Body of pancreas (tissue), 4 donors: Measurements from ENCODE around the gene VWA8. TPM values are rescaled to one million over a fixed set of nuclear protein-coding genes. Genes with fewer than 3 reads are reported as not detected.
"Not testable (repeated sequence)": the region's sequence is repeated elsewhere in the genome, so short reads cannot be mapped to it uniquely, and the experiment has no call there.

Experiments used
- ATAC-seq: fragments of 150-250 bp; one replicate; pipeline ENCODE4 v1.9.1; 2016
- DNase-seq, 4 donors: peaks; one replicate each; pipeline ENCODE4 v3.0.0-alpha.2; 2019
- H3K27ac ChIP-seq, 4 donors: fragments of 200-600 bp; sonication (generic); 1 replicate in 3 of 4; 2 replicates in 1 of 4; pipeline versions ENCODE4 v1.5.1 to v1.6.1; 2016 to 2019; ENCODE audit warnings: mild to moderate bottlenecking in 1 of 4, mixed read lengths in 1 of 4, moderate library complexity in 1 of 4
- H3K27me3 ChIP-seq, 2 donors: fragments of 200-600 bp; sonication (generic); one replicate each; pipeline ENCODE4 v1.6.0; 2016; ENCODE audit warnings: mild to moderate bottlenecking in 1 of 2
- H3K36me3 ChIP-seq, 2 donors: fragments of 200-600 bp; sonication (generic); replicated peaks in 1 of 2; 2 replicates each; pipeline ENCODE4 v1.5.1; 2016; ENCODE audit warnings: low read depth in 2 of 2; ENCODE audit not compliant: insufficient read depth in 1 of 2
- H3K4me1 ChIP-seq: fragments of 200-600 bp; sonication (generic); one replicate; pipeline ENCODE4 v1.6.0; 2016
- H3K4me3 ChIP-seq, 2 donors: fragments of 200-600 bp; sonication (generic); 1 replicate in 1 of 2; 2 replicates in 1 of 2; pipeline ENCODE4 v1.5.1; 2016 to 2019
- H3K9me3 ChIP-seq, 3 donors: fragments of 200-600 bp; sonication (generic); 1 replicate in 2 of 3; 2 replicates in 1 of 3; pipeline ENCODE4 v1.5.1; 2016
- POLR2A ChIP-seq, 3 donors: fragments of 450-650 bp; IDR thresholded peaks; one replicate each; pipeline ENCODE4 v1.6.1; 2016; ENCODE audit warnings: antibody characterized with exemption in 3 of 3, mild to moderate bottlenecking in 2 of 3
- WGBS, 2 donors: methylation state at CpG; one replicate each; pipeline ENCODE4 v1.1.5; 2017; 5-methylcytosine and 5-hydroxymethylcytosine counted together
- intact Hi-C: fragments of 100-400 bp; cut with DNase I; formaldehyde crosslinking; loops from one replicate; pipeline ENCODE4 v1.15.1; 2023
- total RNA-seq, 2 donors: library from RNA; depleted of rRNA; stranded (reverse); fragments of >200 nt; gene quantifications; one replicate each; pipeline ENCODE4 v1.1.0, GENCODE V29; 2016
- TF ChIP-seq, protein P1 (sequence below), 7 experiments: fragments of 450-650 bp in 4 of 7; fragments of 200-600 bp in 3 of 7; sonication (generic) in 3 of 7; IDR thresholded peaks; one replicate each; pipeline ENCODE4 v1.5.1; 2016 to 2019; ENCODE audit warnings: antibody characterized with exemption in 7 of 7

VWA8 gene
- total RNA-seq, 2 donors from 2014 or later = 15.8 to 29.3 TPM

GRCh38 chr13:41746259-41746658 is 214.7 kb downstream of the VWA8 start:
- intact Hi-C loops = no loop called here
- ATAC-seq = no peak

DNA sequence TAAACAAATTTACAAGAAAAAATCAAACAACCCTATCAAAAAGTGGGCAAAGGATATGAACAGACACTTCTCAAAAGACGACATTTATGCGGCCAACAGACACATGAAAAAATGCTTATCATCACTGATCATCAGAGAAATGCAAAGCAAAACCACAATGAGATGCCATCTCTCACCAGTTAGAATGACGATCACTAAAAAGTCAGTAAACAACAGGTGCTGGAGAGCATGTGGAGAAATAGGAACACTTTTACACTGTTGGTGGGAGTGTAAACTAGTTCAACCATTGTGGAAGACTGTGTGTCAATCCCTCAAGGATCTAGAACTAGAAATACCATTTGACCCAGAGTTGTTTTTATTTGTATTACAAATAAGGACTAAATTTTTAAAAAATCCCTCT is 215.4 kb downstream of the VWA8 start:
- H3K27ac ChIP-seq = not testable (repeated sequence)

More at GRCh38 chr13:41746259-41746658, 214.7 kb downstream of the VWA8 start:
- Histone ChIP-seq H3K9me3 (no peaks in the 10 kb centered on the region), H3K4me1 (peaks cover 9% of the 10 kb centered on the region), H3K27ac (no peak overlapping the region), H3K36me3 (no peaks in the 10 kb centered on the region), H3K27me3 (no peaks in the 10 kb centered on the region), H3K4me3 (no peak overlapping the region)
- 77 to 83% methylated on average over 2 of the region's 2 CpGs for WGBS, 2 donors
- TF ChIP-seq POLR2A (IDR thresholded peaks at IDR 0.05) = no peak
- TF ChIP-seq, protein P1, sequence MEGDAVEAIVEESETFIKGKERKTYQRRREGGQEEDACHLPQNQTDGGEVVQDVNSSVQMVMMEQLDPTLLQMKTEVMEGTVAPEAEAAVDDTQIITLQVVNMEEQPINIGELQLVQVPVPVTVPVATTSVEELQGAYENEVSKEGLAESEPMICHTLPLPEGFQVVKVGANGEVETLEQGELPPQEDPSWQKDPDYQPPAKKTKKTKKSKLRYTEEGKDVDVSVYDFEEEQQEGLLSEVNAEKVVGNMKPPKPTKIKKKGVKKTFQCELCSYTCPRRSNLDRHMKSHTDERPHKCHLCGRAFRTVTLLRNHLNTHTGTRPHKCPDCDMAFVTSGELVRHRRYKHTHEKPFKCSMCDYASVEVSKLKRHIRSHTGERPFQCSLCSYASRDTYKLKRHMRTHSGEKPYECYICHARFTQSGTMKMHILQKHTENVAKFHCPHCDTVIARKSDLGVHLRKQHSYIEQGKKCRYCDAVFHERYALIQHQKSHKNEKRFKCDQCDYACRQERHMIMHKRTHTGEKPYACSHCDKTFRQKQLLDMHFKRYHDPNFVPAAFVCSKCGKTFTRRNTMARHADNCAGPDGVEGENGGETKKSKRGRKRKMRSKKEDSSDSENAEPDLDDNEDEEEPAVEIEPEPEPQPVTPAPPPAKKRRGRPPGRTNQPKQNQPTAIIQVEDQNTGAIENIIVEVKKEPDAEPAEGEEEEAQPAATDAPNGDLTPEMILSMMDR (IDR thresholded peaks at IDR 0.05) = no peak
- DNase-seq = no peak

GRCh38 chr13:41742917-41743552 is 217.9 kb downstream of the VWA8 start:
- Histone ChIP-seq H3K27me3 (no peaks in the 10 kb centered on the region), H3K9me3 (no peaks in the 10 kb centered on the region), H3K27ac (no peak overlapping the region), H3K36me3 (no peaks in the 10 kb centered on the region), H3K4me3 (no peak overlapping the region), H3K4me1 (peaks cover 6% of the 10 kb centered on the region)
- TF ChIP-seq, protein P1 (IDR thresholded peaks at IDR 0.05) = no peak
- no peak for TF ChIP-seq POLR2A (IDR thresholded peaks at IDR 0.05)
- 69 to 78% methylated on average over 4 of the region's 4 CpGs for WGBS, 2 donors
- ATAC-seq (no peak), DNase-seq (no peak)
- intact Hi-C loops = no loop called here

More for the DNA sequence above, 215.4 kb downstream of the VWA8 start:
- H3K4me1 ChIP-seq, H3K9me3 ChIP-seq, intact Hi-C loops, H3K4me3 ChIP-seq, H3K27me3 ChIP-seq, ATAC-seq, DNase-seq, H3K36me3 ChIP-seq: not testable (repeated sequence)
- WGBS, 2 donors = 82 to 92% methylated on average over 3 of the region's 3 CpGs

DNA sequence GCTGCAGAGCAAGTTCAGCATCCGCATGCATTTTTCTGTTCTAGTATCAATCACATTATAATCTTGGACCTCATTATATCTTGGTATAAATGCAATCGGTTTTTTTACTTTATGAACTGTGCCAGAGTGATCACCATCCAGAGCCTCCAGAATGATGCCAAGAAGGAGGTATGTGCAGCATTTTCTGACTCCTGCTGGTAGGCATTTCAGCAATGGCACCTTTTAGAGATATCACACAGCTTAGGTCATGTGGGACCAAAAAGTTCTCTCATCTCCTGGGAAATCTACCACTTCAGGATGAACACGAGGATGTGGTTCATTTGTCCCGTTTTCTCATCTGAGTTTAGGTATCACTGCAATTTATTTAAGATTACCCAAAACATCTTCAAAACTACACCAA is 220.4 kb downstream of the VWA8 start:
- 89 to 90% methylated on average over 4 of the region's 4 CpGs for WGBS, 2 donors
- H3K27me3 ChIP-seq = no peaks in the 10 kb centered on the region
- DNase-seq = no peak
- H3K4me1 ChIP-seq = peaks cover 6% of the 10 kb centered on the region
- H3K4me3 ChIP-seq = no peak overlapping the region
- no peak overlapping the region for H3K27ac ChIP-seq
- no peak for TF ChIP-seq POLR2A (IDR thresholded peaks at IDR 0.05)
- TF ChIP-seq, protein P1 (IDR thresholded peaks at IDR 0.05) = no peak
- no peaks in the 10 kb centered on the region for H3K36me3 ChIP-seq
- intact Hi-C loops = no loop called here
- H3K9me3 ChIP-seq = no peaks in the 10 kb centered on the region
- ATAC-seq = no peak

DNA sequence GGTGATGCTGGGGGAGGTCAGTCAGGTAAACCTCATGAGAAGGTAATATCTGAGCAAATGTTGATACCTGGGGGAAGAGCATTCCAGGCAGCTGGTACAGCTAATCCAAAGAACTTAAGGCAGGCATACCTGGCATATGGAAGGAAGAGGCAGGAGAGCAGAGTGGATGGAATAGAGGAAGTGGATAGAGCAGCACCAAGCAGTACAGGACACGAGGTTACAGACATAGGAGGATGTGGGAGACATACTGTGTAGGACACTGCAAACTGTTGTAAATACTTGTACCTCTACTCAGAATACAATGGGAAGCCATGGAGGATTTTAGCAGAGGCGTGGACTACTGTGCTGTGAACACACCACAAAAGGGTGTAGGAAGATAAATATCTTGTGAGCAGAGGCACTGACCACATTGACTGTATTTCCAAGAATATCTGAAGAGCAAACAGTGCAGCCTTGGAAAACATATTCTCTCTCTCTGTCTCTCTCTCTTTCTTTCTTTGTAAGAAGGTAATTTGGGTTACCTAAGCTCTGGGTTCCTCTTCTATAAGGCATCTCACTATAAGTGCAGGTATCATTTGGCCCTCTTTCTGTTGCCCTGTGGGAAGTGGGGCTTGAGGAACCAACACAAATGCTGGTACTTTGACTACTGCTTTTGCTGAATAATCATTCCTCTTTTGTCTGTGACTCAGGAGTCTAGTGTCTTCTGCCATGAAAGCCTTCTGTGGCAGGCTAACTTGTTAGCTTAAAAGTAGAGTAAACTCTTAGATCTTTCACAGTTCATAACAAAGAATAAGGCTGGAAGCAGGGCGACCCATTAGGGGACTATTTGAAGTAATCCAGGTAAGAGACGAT is 238.0 kb downstream of the VWA8 start:
- TF ChIP-seq, protein P1 (IDR thresholded peaks at IDR 0.05) = no peak
- no peak for TF ChIP-seq POLR2A (IDR thresholded peaks at IDR 0.05)
- intact Hi-C loops = no loop called here

More for the DNA sequence above, 238.0 kb downstream of the VWA8 start:
- H3K27ac ChIP-seq = no peak overlapping the region
- H3K36me3 ChIP-seq = no peaks in the 10 kb centered on the region
- H3K4me1 ChIP-seq = no peaks in the 10 kb centered on the region
- H3K27me3 ChIP-seq = no peaks in the 10 kb centered on the region
- no peak overlapping the region for H3K4me3 ChIP-seq
- WGBS, 2 donors = 95 to 98% methylated on average over 4 of the region's 4 CpGs
- no peaks in the 10 kb centered on the region for H3K9me3 ChIP-seq
- ATAC-seq (no peak), DNase-seq (no peak)
